ENCODE data around the gene THSD4. TPM values are rescaled to one million over a fixed set of nuclear protein-coding genes. Genes with fewer than 3 reads are reported as not detected.

The THSD4 gene
- total RNA-seq, 2 experiments from 2014 or later, result not detected

DNA sequence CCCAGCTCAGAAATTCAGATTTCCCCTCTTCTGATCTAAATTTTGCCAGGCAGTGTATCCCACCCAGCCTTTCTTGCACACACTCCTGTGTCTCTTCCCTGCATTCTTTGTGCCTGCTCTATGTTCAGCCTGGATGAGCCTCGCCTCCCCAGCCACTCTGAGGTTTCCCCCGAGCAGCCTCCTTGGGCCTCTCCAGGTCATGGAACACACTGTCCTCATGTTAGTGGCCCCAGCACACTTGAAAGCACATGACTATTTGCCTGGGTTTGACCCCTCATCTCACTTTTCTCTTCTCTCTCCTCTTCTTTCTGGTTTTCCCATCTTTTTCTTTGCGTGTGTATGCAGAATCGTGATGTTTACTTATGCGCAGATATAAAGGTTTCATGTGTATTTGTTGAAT, 3.1 kb downstream of the THSD4 start:
- Mint-ChIP-seq H3K9me3 (no peaks in the 10 kb centered on the region), H3K27me3 (peaks cover 82% of the 10 kb centered on the region), H3K36me3 (ENCODE audit: low read depth) (no peaks in the 10 kb centered on the region), H3K4me1 (ENCODE audit: low read depth) (peaks cover 8% of the 10 kb centered on the region), H3K27ac (no peak overlapping the region), H3K4me3 (no peak overlapping the region)
- intact Hi-C loops (cut with DNase I, micrococcal nuclease), result no loop called here
- ChIA-PET CTCF (no interaction called here), POLR2A (no interaction called here)
- peaks cover 11% of the 10 kb centered on the region for H3K4me1 ChIP-seq (ENCODE audit: insufficient read depth, low read length)
- no peak overlapping the region for H3K4me3 ChIP-seq (ENCODE audit: low read length)
- no peaks in the 10 kb centered on the region for H3K36me3 ChIP-seq (ENCODE audit: insufficient read depth, low read length)
- H3K9me3 ChIP-seq (ENCODE audit: control insufficient read depth in 1 of 2, insufficient read depth in 1 of 2, low read length in 2 of 2), result peaks cover 0 to 4% of the 10 kb centered on the region in 2 experiments
- no peak overlapping the region for H3K27ac ChIP-seq (ENCODE audit: low read depth in 1 of 2, low read length in 2 of 2)
- DNase-seq (no peak), ATAC-seq (ENCODE audit: poor library complexity) (no peak)
- TF ChIP-seq, protein P1, sequence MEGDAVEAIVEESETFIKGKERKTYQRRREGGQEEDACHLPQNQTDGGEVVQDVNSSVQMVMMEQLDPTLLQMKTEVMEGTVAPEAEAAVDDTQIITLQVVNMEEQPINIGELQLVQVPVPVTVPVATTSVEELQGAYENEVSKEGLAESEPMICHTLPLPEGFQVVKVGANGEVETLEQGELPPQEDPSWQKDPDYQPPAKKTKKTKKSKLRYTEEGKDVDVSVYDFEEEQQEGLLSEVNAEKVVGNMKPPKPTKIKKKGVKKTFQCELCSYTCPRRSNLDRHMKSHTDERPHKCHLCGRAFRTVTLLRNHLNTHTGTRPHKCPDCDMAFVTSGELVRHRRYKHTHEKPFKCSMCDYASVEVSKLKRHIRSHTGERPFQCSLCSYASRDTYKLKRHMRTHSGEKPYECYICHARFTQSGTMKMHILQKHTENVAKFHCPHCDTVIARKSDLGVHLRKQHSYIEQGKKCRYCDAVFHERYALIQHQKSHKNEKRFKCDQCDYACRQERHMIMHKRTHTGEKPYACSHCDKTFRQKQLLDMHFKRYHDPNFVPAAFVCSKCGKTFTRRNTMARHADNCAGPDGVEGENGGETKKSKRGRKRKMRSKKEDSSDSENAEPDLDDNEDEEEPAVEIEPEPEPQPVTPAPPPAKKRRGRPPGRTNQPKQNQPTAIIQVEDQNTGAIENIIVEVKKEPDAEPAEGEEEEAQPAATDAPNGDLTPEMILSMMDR (IDR thresholded peaks at IDR 0.05), result no peak
- peaks cover 31 to 42% of the 10 kb centered on the region in 2 experiments for H3K27me3 ChIP-seq (ENCODE audit: control insufficient read depth in 1 of 2, insufficient read depth in 2 of 2, low read length in 2 of 2)

DNA sequence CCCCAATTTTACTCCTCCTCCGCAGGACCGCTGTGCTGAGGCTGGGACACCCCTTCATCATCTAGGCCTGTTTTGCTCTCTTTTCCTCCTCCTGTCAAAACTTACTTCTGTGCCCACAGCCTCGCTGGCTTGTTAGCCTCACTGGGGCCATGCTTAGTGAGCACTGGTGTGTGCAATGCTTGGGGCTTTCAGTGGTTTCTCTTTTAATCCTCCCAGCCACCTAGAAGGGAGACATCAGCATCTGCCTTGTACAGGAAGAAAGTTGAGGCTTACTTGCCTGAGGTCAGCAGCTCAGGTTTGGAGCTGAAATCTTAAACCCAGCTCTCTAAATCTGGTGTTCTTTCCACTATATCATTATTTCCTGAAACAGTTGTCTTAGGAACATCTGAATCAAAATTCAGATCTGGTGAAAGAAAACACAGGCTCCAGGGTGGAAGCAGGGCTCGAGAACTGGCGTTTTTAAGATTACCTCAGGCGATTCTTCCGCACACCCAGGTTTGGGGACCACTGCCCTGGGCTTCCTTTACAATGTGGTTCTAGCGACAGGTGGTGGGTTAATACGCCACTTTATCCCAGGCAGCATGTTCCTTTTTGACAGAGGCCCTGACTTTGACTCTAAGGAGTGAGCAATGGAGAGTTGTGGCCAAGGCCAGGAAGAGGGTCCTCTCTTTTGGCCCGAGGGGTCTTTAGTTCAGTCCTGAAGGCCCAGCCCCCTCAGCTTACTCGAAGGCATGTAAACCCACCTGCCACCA, 3.8 kb downstream of the THSD4 start:
- Mint-ChIP-seq H3K4me3 (no peak overlapping the region), H3K27me3 (peaks cover 84% of the 10 kb centered on the region), H3K4me1 (ENCODE audit: low read depth) (peaks cover 8% of the 10 kb centered on the region), H3K27ac (no peak overlapping the region), H3K36me3 (ENCODE audit: low read depth) (no peaks in the 10 kb centered on the region), H3K9me3 (no peaks in the 10 kb centered on the region)
- Histone ChIP-seq H3K9me3 (ENCODE audit: control insufficient read depth in 1 of 2, insufficient read depth in 1 of 2, low read length in 2 of 2) (peaks cover 0 to 4% of the 10 kb centered on the region in 2 experiments), H3K4me3 (ENCODE audit: low read length) (no peak overlapping the region), H3K36me3 (ENCODE audit: insufficient read depth, low read length) (no peaks in the 10 kb centered on the region), H3K4me1 (ENCODE audit: insufficient read depth, low read length) (peaks cover 11% of the 10 kb centered on the region), H3K27ac (ENCODE audit: low read depth in 1 of 2, low read length in 2 of 2) (no peak overlapping the region), H3K27me3 (ENCODE audit: control insufficient read depth in 1 of 2, insufficient read depth in 2 of 2, low read length in 2 of 2) (peaks cover 32 to 42% of the 10 kb centered on the region in 2 experiments)
- TF ChIP-seq, protein P1 (IDR thresholded peaks at IDR 0.05), result no peak
- ChIA-PET CTCF (no interaction called here), POLR2A (no interaction called here)
- intact Hi-C loops (cut with DNase I, micrococcal nuclease), result no loop called here
- ATAC-seq (ENCODE audit: poor library complexity), result no peak
- DNase-seq, result no peak

DNA sequence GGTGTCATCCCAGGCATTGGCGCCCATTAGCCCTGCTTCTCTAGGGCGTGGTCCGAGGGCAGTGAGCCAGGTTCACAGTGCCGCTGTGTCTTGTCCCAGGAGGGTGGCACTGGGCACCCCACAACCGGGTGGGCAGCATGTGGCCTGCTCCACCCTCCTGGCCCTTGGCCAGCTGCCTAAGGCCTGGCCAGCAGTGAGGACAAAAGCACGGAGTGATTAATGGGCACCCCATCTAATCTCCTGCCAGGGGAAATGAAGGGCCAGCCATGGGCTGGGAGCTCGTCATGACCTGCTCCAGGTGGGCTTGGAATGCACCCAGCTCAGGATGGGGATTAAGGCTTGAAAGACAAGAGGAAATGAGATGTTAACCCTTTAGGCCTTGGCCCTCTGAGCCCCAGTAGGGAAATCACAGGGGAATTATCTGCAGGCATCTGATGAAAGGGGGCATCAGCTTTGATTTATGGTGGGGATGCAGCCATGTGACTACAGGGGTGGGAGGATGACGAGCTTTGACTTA, 5.2 kb downstream of the THSD4 start:
- Mint-ChIP-seq H3K4me1 (ENCODE audit: low read depth) (peaks cover 8% of the 10 kb centered on the region), H3K27ac (no peak overlapping the region), H3K27me3 (peaks cover 73% of the 10 kb centered on the region), H3K4me3 (no peak overlapping the region), H3K36me3 (ENCODE audit: low read depth) (no peaks in the 10 kb centered on the region), H3K9me3 (no peaks in the 10 kb centered on the region)
- Histone ChIP-seq H3K4me1 (ENCODE audit: insufficient read depth, low read length) (peaks cover 6% of the 10 kb centered on the region), H3K9me3 (ENCODE audit: control insufficient read depth in 1 of 2, insufficient read depth in 1 of 2, low read length in 2 of 2) (peaks cover 0 to 4% of the 10 kb centered on the region in 2 experiments), H3K4me3 (ENCODE audit: low read length) (no peak overlapping the region), H3K36me3 (ENCODE audit: insufficient read depth, low read length) (no peaks in the 10 kb centered on the region), H3K27me3 (ENCODE audit: control insufficient read depth in 1 of 2, insufficient read depth in 2 of 2, low read length in 2 of 2) (peaks cover 23 to 32% of the 10 kb centered on the region in 2 experiments), H3K27ac (ENCODE audit: low read depth in 1 of 2, low read length in 2 of 2) (no peak overlapping the region)
- ATAC-seq (ENCODE audit: poor library complexity) (no peak), DNase-seq (no peak)
- ChIA-PET POLR2A (no interaction called here), CTCF (no interaction called here)
- TF ChIP-seq, protein P1 (IDR thresholded peaks at IDR 0.05), result no peak
- intact Hi-C loops (cut with DNase I, micrococcal nuclease), result no loop called here

Data from CD4-positive, alpha-beta T cell (primary cell).